SU-DHL-6 (cell line): Measurements from ENCODE around the gene NCOA3.

Experiments
- CTCF ChIP-seq: fragments of 200-600 bp; sonication (generic); IDR thresholded peaks from one replicate; pipeline ENCODE4 v1.5.1; 2017; ENCODE audit warnings: antibody characterized with exemption, mild to moderate bottlenecking, low read length, moderate library complexity; ENCODE audit not compliant: insufficient read depth, poor library complexity, severe bottlenecking
- EZH2phosphoT487 ChIP-seq: fragments of 200-600 bp; sonication (generic), shearing (Covaris generic); conservative IDR thresholded peaks from 2 replicates; pipeline ENCODE4 v1.6.1; 2018; ENCODE audit warnings: mild to moderate bottlenecking, antibody characterized with exemption, low read length, moderate library complexity, mixed read lengths

- TF ChIP-seq CTCF (no peak), EZH2phosphoT487 (no peak)
Measured at GRCh38 chr20:47682028-47682783, 180.5 kb downstream of the NCOA3 start.
